Caco-2 (cell line): ENCODE results near the gene TCIRG1. TPM values are rescaled to one million over a fixed set of nuclear protein-coding genes. Genes with fewer than 3 reads are reported as not detected.

ENCODE experiments used
- BruUV-seq: library from RNA; stranded (reverse); fragments of 400-500 nt; replicated peaks from 2 replicates; lab custom pipeline; 2021; lab: Mats Ljungman, UMichigan
- CTCF ChIA-PET: fragments of 300-600 bp; sonication (Branson Sonifier 250); formaldehyde crosslinking; loops from one replicate; lab custom pipeline; 2022; ENCODE audit warnings: antibody characterized with exemption; lab: Charles Lee
- POLR2A ChIA-PET: fragments of 300-600 bp; sonication (Branson Sonifier 250); formaldehyde crosslinking; loops from one replicate; lab custom pipeline; 2022; ENCODE audit warnings: antibody characterized with exemption; lab: Charles Lee
- DNase-seq, 2 experiments: peaks; one replicate each; pipeline versions ENCODE4 v3.0.0 to v3.0.0-alpha.2; 2020 to 2022
- H3K27me3 ChIP-seq: replicated peaks from 2 replicates; pipeline ENCODE4 v1.6.0; 2011; ENCODE audit warnings: low read length; ENCODE audit not compliant: control insufficient read depth, insufficient read depth
- H3K36me3 ChIP-seq: 2 replicates; pipeline ENCODE4 v1.5.1; 2011; ENCODE audit warnings: low read length; ENCODE audit not compliant: control insufficient read depth, insufficient read depth
- H3K4me1 ChIP-seq: fragments of 250-450 bp; sonication (Bioruptor Pico); 2 replicates; pipeline ENCODE4 v1.5.1; 2020; ENCODE audit warnings: mild to moderate bottlenecking
- H3K4me3 ChIP-seq: 2 replicates; pipeline ENCODE4 v1.5.1; 2011; ENCODE audit warnings: low read depth, mild to moderate bottlenecking, control low read depth, low read length
- H3K9me3 ChIP-seq: fragments of 250-450 bp; sonication (Bioruptor Pico); 2 replicates; pipeline ENCODE4 v1.5.1; 2020; ENCODE audit warnings: mild to moderate bottlenecking, moderate library complexity
- H3K27ac Mint-ChIP-seq: one replicate; pipeline ENCODE4 v1.8.0; 2022; ENCODE audit warnings: mixed read lengths; ENCODE audit not compliant: unreplicated experiment
- H3K27me3 Mint-ChIP-seq: one replicate; pipeline ENCODE4 v1.8.0; 2022; ENCODE audit warnings: mixed read lengths; ENCODE audit not compliant: insufficient read depth, unreplicated experiment
- H3K36me3 Mint-ChIP-seq: one replicate; pipeline ENCODE4 v1.8.0; 2022; ENCODE audit warnings: mild to moderate bottlenecking, mixed read lengths; ENCODE audit not compliant: insufficient read depth, unreplicated experiment
- H3K4me1 Mint-ChIP-seq: one replicate; pipeline ENCODE4 v1.8.0; 2022; ENCODE audit warnings: low read depth, mixed read lengths; ENCODE audit not compliant: unreplicated experiment
- H3K4me3 Mint-ChIP-seq: one replicate; pipeline ENCODE4 v1.8.0; 2022; ENCODE audit warnings: mild to moderate bottlenecking, moderate library complexity, mixed read lengths; ENCODE audit not compliant: unreplicated experiment
- H3K9me3 Mint-ChIP-seq: one replicate; pipeline ENCODE4 v1.8.0; 2022; ENCODE audit warnings: mixed read lengths; ENCODE audit not compliant: unreplicated experiment
- intact Hi-C: fragments of 100-400 bp; cut with micrococcal nuclease; formaldehyde crosslinking; loops from one replicate; pipeline ENCODE4 v1.10.0; 2022; ENCODE audit not compliant: unreplicated experiment
- total RNA-seq: library from RNA; stranded (reverse); gene quantifications from 2 replicates; pipeline ENCODE4 v1.2.3, GENCODE V29; 2022
- TF ChIP-seq, protein P1 (sequence below), 2 experiments: fragments of 200-600 bp in 1 of 2; IDR thresholded peaks; 1 replicate in 1 of 2; 2 replicates in 1 of 2; pipeline versions ENCODE4 v1.5.1 to v1.8.0; 2011 to 2022; ENCODE audit warnings: antibody characterized with exemption in 1 of 2, control low read depth in 1 of 2, inconsistent platforms in 1 of 2, low read depth in 1 of 2, low read length in 1 of 2, mild to moderate bottlenecking in 1 of 2, moderate library complexity in 1 of 2; ENCODE audit not compliant: insufficient read depth in 1 of 2, severe bottlenecking in 1 of 2, unreplicated experiment in 1 of 2

Gene TCIRG1
- total RNA-seq, 1 experiment from 2014 or later: 2.7 TPM

DNA sequence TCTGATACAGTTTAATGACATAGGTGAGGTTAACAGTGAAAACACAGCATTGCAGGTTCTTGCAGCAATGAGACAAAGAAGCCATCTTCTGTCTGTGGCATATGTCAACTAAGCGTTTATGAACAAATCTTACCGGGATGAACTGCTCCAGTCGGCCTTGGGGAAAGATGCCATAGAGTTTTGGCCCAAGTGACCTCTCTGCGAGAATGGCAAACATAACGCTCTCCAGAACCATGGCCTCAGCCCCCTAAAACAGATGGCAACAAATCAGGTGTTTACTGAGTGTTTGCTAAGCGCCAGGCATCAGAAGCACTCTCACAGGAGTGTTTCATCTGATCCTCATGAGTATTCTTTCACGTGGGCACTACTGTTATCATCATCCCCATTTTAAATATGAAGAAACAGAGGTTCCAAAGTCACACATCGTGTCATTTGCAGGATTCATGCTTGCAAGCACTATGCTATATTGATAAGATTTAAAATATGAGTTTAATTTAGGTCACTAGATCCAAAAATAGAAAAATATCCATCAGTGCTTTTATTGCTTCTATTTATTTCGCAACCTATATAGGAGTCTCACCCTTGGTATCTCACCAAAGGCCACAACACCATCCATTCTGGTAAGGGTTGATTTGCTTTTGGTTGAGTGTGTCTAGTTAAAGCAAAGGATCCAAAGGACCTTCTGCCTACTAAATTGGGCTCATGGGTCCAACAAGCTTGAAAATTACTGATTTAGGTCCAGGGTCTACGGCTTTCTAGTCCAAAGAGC, 35.9 kb downstream of the TCIRG1 start:
- Histone ChIP-seq H3K4me1 (no peaks in the 10 kb centered on the region), H3K9me3 (no peaks in the 10 kb centered on the region), H3K27me3 (no peaks in the 10 kb centered on the region), H3K36me3 (peaks cover 9% of the 10 kb centered on the region), H3K4me3 (no peak overlapping the region)
- POLR2A ChIA-PET: no interaction called here
- H3K4me1 Mint-ChIP-seq: no peaks in the 10 kb centered on the region
- CTCF ChIA-PET: no interaction called here
- H3K27ac Mint-ChIP-seq: no peak overlapping the region
- TF ChIP-seq, protein P1, sequence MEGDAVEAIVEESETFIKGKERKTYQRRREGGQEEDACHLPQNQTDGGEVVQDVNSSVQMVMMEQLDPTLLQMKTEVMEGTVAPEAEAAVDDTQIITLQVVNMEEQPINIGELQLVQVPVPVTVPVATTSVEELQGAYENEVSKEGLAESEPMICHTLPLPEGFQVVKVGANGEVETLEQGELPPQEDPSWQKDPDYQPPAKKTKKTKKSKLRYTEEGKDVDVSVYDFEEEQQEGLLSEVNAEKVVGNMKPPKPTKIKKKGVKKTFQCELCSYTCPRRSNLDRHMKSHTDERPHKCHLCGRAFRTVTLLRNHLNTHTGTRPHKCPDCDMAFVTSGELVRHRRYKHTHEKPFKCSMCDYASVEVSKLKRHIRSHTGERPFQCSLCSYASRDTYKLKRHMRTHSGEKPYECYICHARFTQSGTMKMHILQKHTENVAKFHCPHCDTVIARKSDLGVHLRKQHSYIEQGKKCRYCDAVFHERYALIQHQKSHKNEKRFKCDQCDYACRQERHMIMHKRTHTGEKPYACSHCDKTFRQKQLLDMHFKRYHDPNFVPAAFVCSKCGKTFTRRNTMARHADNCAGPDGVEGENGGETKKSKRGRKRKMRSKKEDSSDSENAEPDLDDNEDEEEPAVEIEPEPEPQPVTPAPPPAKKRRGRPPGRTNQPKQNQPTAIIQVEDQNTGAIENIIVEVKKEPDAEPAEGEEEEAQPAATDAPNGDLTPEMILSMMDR (IDR thresholded peaks at IDR 0.05; ENCODE audit: insufficient read depth in 1 of 2, low read depth in 1 of 2, low read length in 1 of 2, severe bottlenecking in 1 of 2, unreplicated experiment in 1 of 2): no peak
- intact Hi-C loops: no loop called here
- no peak overlapping the region for H3K4me3 Mint-ChIP-seq
- no peak for DNase-seq
- peaks cover 89% of the 10 kb centered on the region for H3K36me3 Mint-ChIP-seq
- H3K9me3 Mint-ChIP-seq: no peaks in the 10 kb centered on the region
- no peaks in the 10 kb centered on the region for H3K27me3 Mint-ChIP-seq
- no TSS peak for BruUV-seq

DNA sequence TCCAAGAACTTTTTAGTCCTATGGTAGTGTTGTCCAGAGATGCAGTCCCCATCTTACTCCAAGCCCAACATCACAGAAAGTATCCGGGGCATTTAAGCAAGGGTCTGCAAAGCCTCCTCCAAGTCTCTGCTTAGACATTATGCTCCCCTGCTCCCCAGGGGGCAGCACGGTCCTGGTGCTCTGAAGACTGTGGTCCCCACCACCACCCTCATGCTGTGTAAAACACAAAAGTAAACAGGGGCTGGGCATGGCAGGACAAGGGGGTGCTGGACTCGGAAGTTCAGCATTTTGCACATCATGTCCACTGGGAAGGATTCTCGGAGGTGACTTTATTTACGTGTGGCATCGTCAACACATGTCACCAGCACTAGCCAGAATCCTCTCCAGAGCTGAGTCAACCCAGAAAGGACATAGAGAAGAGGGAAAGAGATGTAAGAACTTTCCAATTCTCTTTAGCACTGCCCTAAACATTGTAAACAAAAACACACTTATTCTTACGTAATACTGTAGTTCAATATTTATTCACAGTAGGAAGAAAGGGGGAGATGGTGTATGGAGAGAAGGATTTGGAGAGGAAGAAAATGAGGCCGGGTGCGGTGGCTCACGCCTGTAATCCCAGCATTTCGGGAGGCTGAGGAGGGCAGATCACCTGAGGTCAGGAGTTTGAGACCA, 37.7 kb downstream of the TCIRG1 start:
- intact Hi-C loops: no loop called here
- Mint-ChIP-seq H3K4me3 (no peak overlapping the region), H3K27ac (no peak overlapping the region), H3K9me3 (no peaks in the 10 kb centered on the region), H3K36me3 (peaks cover 89% of the 10 kb centered on the region), H3K4me1 (no peaks in the 10 kb centered on the region), H3K27me3 (no peaks in the 10 kb centered on the region)
- no TSS peak for BruUV-seq
- H3K4me1 ChIP-seq: no peaks in the 10 kb centered on the region
- H3K4me3 ChIP-seq: no peak overlapping the region
- H3K27me3 ChIP-seq: no peaks in the 10 kb centered on the region
- no peaks in the 10 kb centered on the region for H3K9me3 ChIP-seq
- TF ChIP-seq, protein P1 (IDR thresholded peaks at IDR 0.05; ENCODE audit: insufficient read depth in 1 of 2, low read depth in 1 of 2, low read length in 1 of 2, severe bottlenecking in 1 of 2, unreplicated experiment in 1 of 2): peak; percentile 42 to 75
- peak in 1 of 2 experiments; percentile 51 for DNase-seq
- H3K36me3 ChIP-seq: peaks cover 12% of the 10 kb centered on the region
- POLR2A ChIA-PET: no interaction called here
- CTCF ChIA-PET: no interaction called here

DNA sequence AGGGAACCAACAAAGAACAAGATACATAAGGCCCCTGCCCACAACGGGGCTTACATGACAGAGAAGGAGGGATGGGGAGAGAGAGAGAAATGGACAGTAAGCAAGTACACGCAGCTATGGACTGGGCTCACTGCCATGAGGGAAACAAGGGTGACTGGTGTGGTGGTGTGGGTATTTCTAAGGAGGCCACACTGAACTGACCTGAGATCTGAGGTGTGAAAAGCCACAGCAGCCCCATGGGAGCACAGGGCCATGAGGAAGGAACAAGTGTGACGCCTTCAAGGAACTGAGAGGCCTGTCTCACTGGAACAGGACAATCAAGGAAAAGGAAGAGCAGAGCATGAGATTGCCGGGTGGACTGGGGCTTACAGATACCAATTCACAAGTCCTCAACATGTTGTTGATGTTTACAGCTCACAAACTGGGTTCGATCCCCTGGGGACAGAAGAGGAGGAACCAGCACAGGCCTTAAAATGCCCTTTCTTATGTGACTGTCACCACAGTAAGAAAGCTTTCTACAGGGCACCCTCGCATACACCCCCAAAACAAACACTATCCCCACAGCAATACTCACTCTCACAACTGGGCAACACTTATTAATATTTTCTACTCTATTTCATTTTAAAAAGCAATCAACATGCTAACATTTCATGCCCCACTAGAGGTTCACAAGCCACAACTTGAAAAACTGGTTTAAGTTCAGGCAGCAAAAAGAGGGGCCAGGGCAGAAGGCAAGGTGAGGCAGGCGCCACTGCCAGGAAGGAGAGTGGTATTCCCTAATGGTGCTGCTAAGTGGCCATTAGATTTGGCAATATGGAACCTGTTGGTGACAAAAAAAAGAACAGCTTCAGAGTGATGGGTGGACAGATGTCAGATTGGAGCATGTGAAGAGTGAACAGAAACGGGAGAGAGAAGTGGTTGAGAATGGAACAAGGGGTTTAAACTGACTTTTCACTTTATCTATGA, 39.1 kb downstream of the TCIRG1 start:
- Mint-ChIP-seq H3K36me3 (peaks cover 90% of the 10 kb centered on the region), H3K4me3 (no peak overlapping the region), H3K4me1 (peaks cover 3% of the 10 kb centered on the region), H3K27ac (no peak overlapping the region), H3K9me3 (no peaks in the 10 kb centered on the region), H3K27me3 (no peaks in the 10 kb centered on the region)
- Histone ChIP-seq H3K4me3 (no peak overlapping the region), H3K4me1 (no peaks in the 10 kb centered on the region), H3K36me3 (peaks cover 9% of the 10 kb centered on the region), H3K27me3 (no peaks in the 10 kb centered on the region), H3K9me3 (no peaks in the 10 kb centered on the region)
- ChIA-PET POLR2A (interaction anchor here (0.5 kb wide), 1 partner anchor 31 kb away, joined by 6 read pairs; no protein-coding TSS in a partner anchor), CTCF (interaction anchor here (0.8 kb wide), 1 partner anchor 69 kb away, joined by 3 read pairs; no protein-coding TSS in a partner anchor)
- no TSS peak for BruUV-seq
- intact Hi-C loops: no loop called here
- TF ChIP-seq, protein P1 (IDR thresholded peaks at IDR 0.05; ENCODE audit: insufficient read depth in 1 of 2, low read depth in 1 of 2, low read length in 1 of 2, severe bottlenecking in 1 of 2, unreplicated experiment in 1 of 2): no peak
- no peak for DNase-seq
